Stimulated activated CD8-positive, alpha-beta memory T cell treated with anti-CD3 and anti-CD28 coated beads, Interleukin-12 subunit alpha, Interleukin-12 subunit beta, amount 100 ng/mL, for 24 hours (primary cell): ENCODE measurements around the gene OR6C70.
"Not testable (repeated sequence)": the region's sequence is repeated elsewhere in the genome, so short reads cannot be mapped to it uniquely, and the experiment has no call there.

Source experiments
- DNase-seq: peaks from one replicate; pipeline ENCODE4 v3.0.0-alpha.2; 2020; ENCODE audit errors: extremely low read depth

OR6C70 gene

GRCh38 chr12:55470088-55470829 is at the start of gene OR6C70:
Gene OR6C70, minus strand, starts transcription at chr12:55470138. Its CDS starts 0 bp downstream, at chr12:55470138.
- no peak for DNase-seq

- no peak for DNase-seq
These were observed 46.5 kb upstream of the OR6C70 start for GRCh38 chr12:55516391-55516790.

- no peak for DNase-seq
These were observed 45.8 kb upstream of the OR6C70 start for GRCh38 chr12:55515696-55516095.

GRCh38 chr12:55501601-55502000 is 31.7 kb upstream of the OR6C70 start:
- no peak for DNase-seq

GRCh38 chr12:55499810-55500252 is 29.9 kb upstream of the OR6C70 start:
- no peak for DNase-seq

GRCh38 chr12:55499231-55499630 is 29.3 kb upstream of the OR6C70 start:
- no peak for DNase-seq

GRCh38 chr12:55495490-55495889 is 25.6 kb upstream of the OR6C70 start:
- DNase-seq, result no peak

GRCh38 chr12:55492078-55492477 is 22.1 kb upstream of the OR6C70 start, which contains the start of gene OR6C68:
Gene OR6C68, plus strand, starts transcription at chr12:55492378. Its CDS starts 0 bp downstream, at chr12:55492378.
- no peak for DNase-seq

- DNase-seq, result not testable (repeated sequence)
These were observed 14.3 kb upstream of the OR6C70 start for GRCh38 chr12:55484284-55484683.

GRCh38 chr12:55479136-55479535 is 9.2 kb upstream of the OR6C70 start:
- DNase-seq, result not testable (repeated sequence)

- DNase-seq, result no peak
These were observed 2.3 kb upstream of the OR6C70 start for GRCh38 chr12:55472264-55472663.

GRCh38 chr12:55469291-55469690 is 647 bp downstream of the OR6C70 start:
- no peak for DNase-seq

GRCh38 chr12:55467836-55468235 is 2.1 kb downstream of the OR6C70 start:
- DNase-seq, result no peak

GRCh38 chr12:55464926-55465325 is 5.0 kb downstream of the OR6C70 start:
- DNase-seq, result not testable (repeated sequence)

GRCh38 chr12:55448825-55449224 is 21.1 kb downstream of the OR6C70 start:
- DNase-seq, result no peak

GRCh38 chr12:55446326-55446725 is 23.6 kb downstream of the OR6C70 start:
- DNase-seq, result no peak

- no peak for DNase-seq
These were observed 24.6 kb downstream of the OR6C70 start for GRCh38 chr12:55445357-55445756.

GRCh38 chr12:55443776-55444175 is 26.2 kb downstream of the OR6C70 start, which contains the start of gene OR6C2:
Gene OR6C2, plus strand, starts transcription at chr12:55444076. Its CDS starts 8,138 bp downstream, at chr12:55452214.
- no peak for DNase-seq

- DNase-seq, result not testable (repeated sequence)
These were observed 28.7 kb downstream of the OR6C70 start for GRCh38 chr12:55441233-55441632.

- DNase-seq, result no peak
These were observed 41.4 kb downstream of the OR6C70 start for GRCh38 chr12:55428331-55429243.

GRCh38 chr12:55425954-55426353 is 44.0 kb downstream of the OR6C70 start, which contains the start of gene OR6C76:
Gene OR6C76, plus strand, starts transcription at chr12:55426254. Its CDS starts 0 bp downstream, at chr12:55426254.
- DNase-seq, result no peak

- no peak for DNase-seq
These were observed 49.5 kb downstream of the OR6C70 start for GRCh38 chr12:55420307-55420962.
